Measurements from ENCODE around the gene HAS3. TPM values are rescaled to one million over a fixed set of nuclear protein-coding genes. Genes with fewer than 3 reads are reported as not detected.
"Not testable (repeated sequence)": the region's sequence is repeated elsewhere in the genome, so short reads cannot be mapped to it uniquely, and the experiment has no call there.

HAS3 gene
- polyA plus RNA-seq (2013, experiment 1 of 2) = 50.0 TPM
- polyA plus RNA-seq (2013, experiment 2 of 2) = 43.6 TPM

GRCh38 chr16:69105501-69106361 is at the start of gene HAS3:
Gene HAS3 (plus strand): TSS chr16:69105653. CDS start chr16:69109396, 3,743 bp downstream.
- Histone ChIP-seq H3K4me3 (ENCODE audit: low read length) (peak within 1 kb of the TSS; percentile 85), H3K27ac (ENCODE audit: low read depth, low read length) (peak within 1 kb of the TSS; percentile 68), H3K27me3 (ENCODE audit: insufficient read depth, low read length) (no peaks in the 10 kb centered on the region), H3K4me1 (ENCODE audit: insufficient read depth, low read length) (peaks cover 20% of the 10 kb centered on the region), H3K9ac (ENCODE audit: low read depth, low read length) (peak within 1 kb of the TSS; percentile 69), H3K9me3 (ENCODE audit: insufficient read depth, low read depth, low read length) (no peaks in the 10 kb centered on the region), H3K36me3 (ENCODE audit: insufficient read depth, low read length) (peaks cover 18% of the 10 kb centered on the region)
- under 1% methylated on average over 80 of the region's 80 CpGs for WGBS

GRCh38 chr16:69055980-69056379 is 49.5 kb upstream of the HAS3 start:
- Histone ChIP-seq H3K4me1 (ENCODE audit: insufficient read depth, low read length) (no peaks in the 10 kb centered on the region), H3K27me3 (ENCODE audit: insufficient read depth, low read length) (no peaks in the 10 kb centered on the region), H3K4me3 (ENCODE audit: low read length) (no peak overlapping the region), H3K9me3 (ENCODE audit: insufficient read depth, low read depth, low read length) (no peaks in the 10 kb centered on the region), H3K36me3 (ENCODE audit: insufficient read depth, low read length) (no peaks in the 10 kb centered on the region), H3K9ac (ENCODE audit: low read depth, low read length) (no peak overlapping the region), H3K27ac (ENCODE audit: low read depth, low read length) (no peak overlapping the region)
- no CpG with 5 or more reads among the region's 1 CpG for WGBS

GRCh38 chr16:69056421-69056820 is 49.0 kb upstream of the HAS3 start:
- no peak overlapping the region for H3K27ac ChIP-seq (ENCODE audit: low read depth, low read length)
- 92% methylated on average over 2 of the region's 3 CpGs for WGBS

GRCh38 chr16:69057400-69058378 is 47.8 kb upstream of the HAS3 start:
- Histone ChIP-seq H3K27ac (ENCODE audit: low read depth, low read length) (0 out of 2 replicates have a peak overlapping the region, but pooled peaks have one; percentile 5), H3K4me3 (ENCODE audit: low read length) (no peak overlapping the region), H3K27me3 (ENCODE audit: insufficient read depth, low read length) (no peaks in the 10 kb centered on the region), H3K9me3 (ENCODE audit: insufficient read depth, low read depth, low read length) (no peaks in the 10 kb centered on the region), H3K36me3 (ENCODE audit: insufficient read depth, low read length) (no peaks in the 10 kb centered on the region), H3K4me1 (ENCODE audit: insufficient read depth, low read length) (no peaks in the 10 kb centered on the region), H3K9ac (ENCODE audit: low read depth, low read length) (no peak overlapping the region)
- WGBS = 92% methylated on average over 10 of the region's 11 CpGs

More at GRCh38 chr16:69056421-69056820, 49.0 kb upstream of the HAS3 start:
- no peaks in the 10 kb centered on the region for H3K36me3 ChIP-seq (ENCODE audit: insufficient read depth, low read length)
- H3K4me3 ChIP-seq (ENCODE audit: low read length) = no peak overlapping the region
- no peaks in the 10 kb centered on the region for H3K4me1 ChIP-seq (ENCODE audit: insufficient read depth, low read length)
- H3K27me3 ChIP-seq (ENCODE audit: insufficient read depth, low read length) = no peaks in the 10 kb centered on the region
- no peak overlapping the region for H3K9ac ChIP-seq (ENCODE audit: low read depth, low read length)
- no peaks in the 10 kb centered on the region for H3K9me3 ChIP-seq (ENCODE audit: insufficient read depth, low read depth, low read length)

- not testable (repeated sequence) for H3K4me3 ChIP-seq (ENCODE audit: low read length); H3K27me3 ChIP-seq (ENCODE audit: insufficient read depth, low read length); H3K36me3 ChIP-seq (ENCODE audit: insufficient read depth, low read length); H3K9me3 ChIP-seq (ENCODE audit: insufficient read depth, low read depth, low read length); H3K27ac ChIP-seq (ENCODE audit: low read depth, low read length); H3K9ac ChIP-seq (ENCODE audit: low read depth, low read length)
- 96% methylated on average over 6 of the region's 8 CpGs for WGBS
- H3K4me1 ChIP-seq (ENCODE audit: insufficient read depth, low read length) = peaks cover 19% of the 10 kb centered on the region
These were observed 42.0 kb upstream of the HAS3 start for GRCh38 chr16:69063491-69063890.

GRCh38 chr16:69064124-69064763 is 41.2 kb upstream of the HAS3 start:
- H3K9ac ChIP-seq (ENCODE audit: low read depth, low read length) = no peak overlapping the region
- H3K27me3 ChIP-seq (ENCODE audit: insufficient read depth, low read length) = no peaks in the 10 kb centered on the region
- no peak overlapping the region for H3K4me3 ChIP-seq (ENCODE audit: low read length)
- H3K4me1 ChIP-seq (ENCODE audit: insufficient read depth, low read length) = peaks cover 20% of the 10 kb centered on the region
- H3K36me3 ChIP-seq (ENCODE audit: insufficient read depth, low read length) = no peaks in the 10 kb centered on the region
- H3K9me3 ChIP-seq (ENCODE audit: insufficient read depth, low read depth, low read length) = no peaks in the 10 kb centered on the region
- H3K27ac ChIP-seq (ENCODE audit: low read depth, low read length) = no peak overlapping the region
- WGBS = 90% methylated on average over 2 of the region's 2 CpGs

- Histone ChIP-seq H3K27ac (ENCODE audit: low read depth, low read length) (no peak overlapping the region; the same call in 1 of the 2 replicates), H3K4me3 (ENCODE audit: low read length) (no peak overlapping the region), H3K9me3 (ENCODE audit: insufficient read depth, low read depth, low read length) (no peaks in the 10 kb centered on the region), H3K27me3 (ENCODE audit: insufficient read depth, low read length) (no peaks in the 10 kb centered on the region), H3K36me3 (ENCODE audit: insufficient read depth, low read length) (no peaks in the 10 kb centered on the region), H3K4me1 (ENCODE audit: insufficient read depth, low read length) (peaks cover 23% of the 10 kb centered on the region), H3K9ac (ENCODE audit: low read depth, low read length) (peak overlapping the region; percentile 12; the same call in 1 of the 2 replicates)
- 49% methylated on average over 6 of the region's 6 CpGs for WGBS
These were observed 40.6 kb upstream of the HAS3 start for GRCh38 chr16:69064764-69065313.

GRCh38 chr16:69069504-69069903 is 35.9 kb upstream of the HAS3 start:
- H3K27ac ChIP-seq (ENCODE audit: low read depth, low read length) = no peak overlapping the region
- no peak overlapping the region for H3K4me3 ChIP-seq (ENCODE audit: low read length)
- H3K9ac ChIP-seq (ENCODE audit: low read depth, low read length) = no peak overlapping the region
- no peaks in the 10 kb centered on the region for H3K9me3 ChIP-seq (ENCODE audit: insufficient read depth, low read depth, low read length)
- 92% methylated on average over 5 of the region's 5 CpGs for WGBS
- H3K27me3 ChIP-seq (ENCODE audit: insufficient read depth, low read length) = no peaks in the 10 kb centered on the region
- H3K4me1 ChIP-seq (ENCODE audit: insufficient read depth, low read length) = peaks cover 51% of the 10 kb centered on the region
- no peaks in the 10 kb centered on the region for H3K36me3 ChIP-seq (ENCODE audit: insufficient read depth, low read length)

- H3K27me3 ChIP-seq (ENCODE audit: insufficient read depth, low read length) = no peaks in the 10 kb centered on the region
- 63% methylated on average over 1 of the region's 3 CpGs for WGBS
- H3K9ac ChIP-seq (ENCODE audit: low read depth, low read length) = peak overlapping the region; percentile 46; the same call in 1 of the 2 replicates
- H3K9me3 ChIP-seq (ENCODE audit: insufficient read depth, low read depth, low read length) = no peaks in the 10 kb centered on the region
- peaks cover 39% of the 10 kb centered on the region for H3K4me1 ChIP-seq (ENCODE audit: insufficient read depth, low read length)
- no peak overlapping the region for H3K4me3 ChIP-seq (ENCODE audit: low read length)
- no peaks in the 10 kb centered on the region for H3K36me3 ChIP-seq (ENCODE audit: insufficient read depth, low read length)
- H3K27ac ChIP-seq (ENCODE audit: low read depth, low read length) = peak overlapping the region; percentile 34
These were observed 34.4 kb upstream of the HAS3 start for GRCh38 chr16:69071036-69071435.

- WGBS = 11% methylated on average over 1 of the region's 2 CpGs
- peak overlapping the region; percentile 26 for H3K4me3 ChIP-seq (ENCODE audit: low read length)
- no peaks in the 10 kb centered on the region for H3K27me3 ChIP-seq (ENCODE audit: insufficient read depth, low read length)
- peaks cover 53% of the 10 kb centered on the region for H3K4me1 ChIP-seq (ENCODE audit: insufficient read depth, low read length)
- H3K27ac ChIP-seq (ENCODE audit: low read depth, low read length) = peak overlapping the region; percentile 60
- peak overlapping the region; percentile 21; the same call in 1 of the 2 replicates for H3K9ac ChIP-seq (ENCODE audit: low read depth, low read length)
- H3K36me3 ChIP-seq (ENCODE audit: insufficient read depth, low read length) = no peaks in the 10 kb centered on the region
- H3K9me3 ChIP-seq (ENCODE audit: insufficient read depth, low read depth, low read length) = no peaks in the 10 kb centered on the region
These were observed 32.8 kb upstream of the HAS3 start for GRCh38 chr16:69072640-69072974.
